ENCODE data around the gene RALGPS1. TPM values are rescaled to one million over a fixed set of nuclear protein-coding genes. Genes with fewer than 3 reads are reported as not detected.
A peak's percentile ranks its signal among the peaks of the same experiment; 100 is the strongest.

The RALGPS1 gene
- total and polyA plus RNA-seq, 8 donors = 5.8 to 12.7 (median 9.3) TPM

- H3K4me3 ChIP-seq = no peak overlapping the region
- TF ChIP-seq CTCF (IDR thresholded peaks at IDR 0.05) = no peak
- H3K36me3 ChIP-seq = peaks cover 0 to 3% (median 0%) of the 10 kb centered on the region in 3 donors
- no peaks in the 10 kb centered on the region for H3K9me3 ChIP-seq
- no peak for DNase-seq
- WGBS, 2 donors = 89% methylated on average over 3 of the region's 3 CpGs
- ATAC-seq = no peak
- H3K4me1 ChIP-seq = no peaks in the 10 kb centered on the region
- intact Hi-C loops (cut with DNase I) = no loop called here
- no peak overlapping the region for H3K27ac ChIP-seq
- no peaks in the 10 kb centered on the region for H3K27me3 ChIP-seq
- no peak for FAIRE-seq
Measured at GRCh38 chr9:126965077-126965476, 50.5 kb downstream of the RALGPS1 start.

DNA sequence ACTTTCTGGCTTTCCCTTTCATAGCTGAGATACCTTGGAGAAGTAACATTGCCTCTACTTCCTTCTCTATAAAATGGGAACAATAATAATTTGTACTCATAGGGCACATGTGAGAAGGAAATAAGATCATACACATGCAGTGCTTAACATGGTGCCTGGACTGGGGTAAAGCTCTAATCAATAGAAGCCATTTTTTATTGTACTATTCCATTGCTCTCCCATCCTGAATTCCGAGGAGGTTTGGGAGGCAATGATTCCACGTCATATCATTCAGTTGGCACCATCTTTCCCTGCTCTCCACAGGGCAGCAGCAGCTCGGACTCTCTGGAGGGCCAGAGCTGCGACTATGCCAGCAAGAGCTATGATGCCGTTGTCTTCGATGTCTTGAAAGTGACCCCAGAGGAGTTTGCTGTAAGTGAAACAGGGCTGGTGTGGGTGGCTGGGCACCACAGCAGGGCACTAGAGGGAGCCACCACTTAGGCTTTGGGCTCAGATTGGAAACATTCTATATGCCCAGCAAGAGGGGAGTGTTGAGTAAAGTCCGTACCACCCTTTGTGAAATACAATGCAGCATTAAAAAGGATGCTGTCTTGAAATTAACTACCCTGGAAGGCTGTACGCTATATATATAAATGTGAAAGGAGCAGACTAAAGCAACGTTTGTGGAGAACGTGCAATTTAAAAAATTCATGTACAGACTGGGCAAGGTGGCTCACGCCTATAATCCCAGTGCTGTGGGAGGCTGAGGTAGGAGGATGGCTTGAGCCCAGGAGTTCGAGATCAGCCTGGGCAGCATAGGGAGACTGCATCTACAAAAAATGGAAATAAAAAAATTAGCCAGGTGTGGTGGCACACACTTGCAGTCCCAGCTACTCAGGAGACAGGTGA lies 51.2 kb downstream of the RALGPS1 start:
- no peak for FAIRE-seq
- DNase-seq = no peak
- Histone ChIP-seq H3K27ac (no peak overlapping the region), H3K4me1 (no peaks in the 10 kb centered on the region), H3K4me3 (no peak overlapping the region), H3K9me3 (no peaks in the 10 kb centered on the region), H3K27me3 (no peaks in the 10 kb centered on the region), H3K36me3 (peaks cover 0 to 3% (median 0%) of the 10 kb centered on the region in 3 donors)
- ATAC-seq = peak in 3 of 4 donors; percentile 26 to 67 (median 42)
- intact Hi-C loops (cut with DNase I) = no loop called here
- TF ChIP-seq CTCF (IDR thresholded peaks at IDR 0.05) = no peak
- WGBS, 2 donors = 88 to 94% methylated on average over 12 of the region's 12 CpGs

- no peak overlapping the region for H3K27ac ChIP-seq
- ATAC-seq (no peak), DNase-seq (no peak), FAIRE-seq (no peak)
- intact Hi-C loops (cut with DNase I) = no loop called here
- H3K4me1 ChIP-seq = no peaks in the 10 kb centered on the region
- H3K36me3 ChIP-seq = peaks cover 0 to 3% (median 0%) of the 10 kb centered on the region in 3 donors
- WGBS, 2 donors = 96 to 97% methylated on average over 2 of the region's 2 CpGs
- no peaks in the 10 kb centered on the region for H3K27me3 ChIP-seq
- TF ChIP-seq CTCF (IDR thresholded peaks at IDR 0.05) = no peak
- no peaks in the 10 kb centered on the region for H3K9me3 ChIP-seq
- H3K4me3 ChIP-seq = no peak overlapping the region
Measured at GRCh38 chr9:126971261-126971660, 56.7 kb downstream of the RALGPS1 start.

DNA sequence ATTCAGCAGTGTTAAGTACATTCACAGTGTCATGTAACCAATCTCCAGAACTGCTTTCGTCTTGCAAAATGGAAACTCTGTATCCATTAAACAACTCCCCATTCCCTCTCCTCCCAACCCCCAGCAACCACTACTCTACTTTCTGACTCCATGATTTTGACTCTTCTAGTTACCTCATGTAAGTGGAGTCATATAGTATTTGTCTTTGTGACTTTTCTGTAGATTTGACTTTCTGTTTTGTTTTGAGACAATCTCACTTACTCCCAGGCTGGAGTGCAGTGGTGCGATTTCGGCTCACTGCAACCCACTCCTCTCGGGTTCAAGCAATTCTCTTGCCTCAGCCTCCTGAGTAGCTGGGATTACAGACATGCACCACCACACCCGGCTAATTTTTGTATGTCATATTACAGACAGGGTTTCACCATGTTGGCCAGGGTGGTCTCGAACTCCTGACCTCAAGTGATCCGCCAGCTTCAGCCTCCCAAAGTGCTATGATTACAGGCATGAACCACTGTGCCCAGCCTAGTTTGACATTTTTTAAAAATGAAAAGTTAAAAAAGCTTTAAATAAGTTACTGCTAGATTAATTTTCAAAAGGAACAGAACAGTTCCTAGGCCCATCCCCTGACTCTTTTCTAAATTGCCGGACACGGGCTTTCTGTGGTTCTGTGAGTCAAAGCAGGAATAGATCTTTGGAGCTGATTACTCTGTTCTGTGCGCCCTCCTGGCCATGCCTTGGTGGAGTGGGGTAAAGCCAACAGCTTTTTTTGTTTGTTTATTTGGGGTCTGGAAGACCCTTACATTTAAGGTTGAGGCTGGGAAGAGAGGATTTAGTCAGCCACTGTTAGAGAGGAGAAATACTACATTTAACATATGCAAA lies 59.3 kb downstream of the RALGPS1 start:
- no peak for FAIRE-seq
- no peak for TF ChIP-seq CTCF (IDR thresholded peaks at IDR 0.05)

More for the DNA sequence above, 59.3 kb downstream of the RALGPS1 start:
- Histone ChIP-seq H3K27me3 (no peaks in the 10 kb centered on the region), H3K4me3 (no peak overlapping the region), H3K9me3 (no peaks in the 10 kb centered on the region), H3K36me3 (no peaks in the 10 kb centered on the region), H3K4me1 (no peaks in the 10 kb centered on the region), H3K27ac (no peak overlapping the region)
- intact Hi-C loops (cut with DNase I) = no loop called here
- no peak for DNase-seq
- 94 to 95% methylated on average over 10 of the region's 10 CpGs for WGBS, 2 donors
- ATAC-seq = no peak
